ENCODE measurements around the gene CEP128.

- TF ChIP-seq CTCF (IDR thresholded peaks at IDR 0.05) (no peak), POLR2A (IDR thresholded peaks at IDR 0.05) (no peak)
Observed at GRCh38 chr14:80535171-80535570, 406.4 kb downstream of the CEP128 start.

Data from thyroid gland (tissue), 4 donors.